ENCODE results near the gene MCF2L2. TPM values are rescaled to one million over a fixed set of nuclear protein-coding genes. Genes with fewer than 3 reads are reported as not detected.
A peak's percentile ranks its signal among the peaks of the same experiment; 100 is the strongest.

MCF2L2 gene
- total and polyA plus RNA-seq, 5 donors from 2014 or later: 2.1 to 20.7 (median 4.0) TPM

GRCh38 chr3:183278479-183279088 is 149.8 kb downstream of the MCF2L2 start:
- no peak overlapping the region for H3K4me3 Mint-ChIP-seq
- no peak overlapping the region for H3K27ac Mint-ChIP-seq
- no peaks in the 10 kb centered on the region for H3K4me1 ChIP-seq (ENCODE audit: control insufficient read depth, insufficient read depth, low read length, poor library complexity, severe bottlenecking)
- no peaks in the 10 kb centered on the region for H3K9me3 ChIP-seq (ENCODE audit: control insufficient read depth in 2 of 2, low read length in 2 of 2)
- no peak overlapping the region for H3K27ac ChIP-seq (ENCODE audit: insufficient read depth, low read length, poor library complexity, severe bottlenecking)
- no peaks in the 10 kb centered on the region for H3K27me3 ChIP-seq (ENCODE audit: control insufficient read depth, insufficient read depth, low read length)
- H3K27me3 Mint-ChIP-seq: no peaks in the 10 kb centered on the region
- H3K9me3 Mint-ChIP-seq: no peaks in the 10 kb centered on the region
- H3K36me3 ChIP-seq (ENCODE audit: control insufficient read depth, insufficient read depth, low read length): no peaks in the 10 kb centered on the region
- H3K4me3 ChIP-seq (ENCODE audit: low read depth, low read length): no peak overlapping the region
- no peak for DNase-seq
- ATAC-seq (ENCODE audit: low read depth in 2 of 2): no peak
- peaks cover 0 to 5% (median 2%) of the 10 kb centered on the region in 4 donors for H3K4me1 Mint-ChIP-seq
- no peaks in the 10 kb centered on the region for H3K36me3 Mint-ChIP-seq

- no peaks in the 10 kb centered on the region for H3K9me3 ChIP-seq (ENCODE audit: control insufficient read depth in 2 of 2, low read length in 2 of 2)
- Mint-ChIP-seq H3K27me3 (no peaks in the 10 kb centered on the region), H3K4me1 (peaks cover 0 to 5% (median 2%) of the 10 kb centered on the region in 4 donors), H3K27ac (no peak overlapping the region), H3K9me3 (no peaks in the 10 kb centered on the region), H3K36me3 (no peaks in the 10 kb centered on the region), H3K4me3 (peak overlapping the region in 1 of 4 donors; percentile 54)
- H3K4me1 ChIP-seq (ENCODE audit: control insufficient read depth, insufficient read depth, low read length, poor library complexity, severe bottlenecking): no peaks in the 10 kb centered on the region
- no peaks in the 10 kb centered on the region for H3K27me3 ChIP-seq (ENCODE audit: control insufficient read depth, insufficient read depth, low read length)
- no peak overlapping the region for H3K27ac ChIP-seq (ENCODE audit: insufficient read depth, low read length, poor library complexity, severe bottlenecking)
- H3K36me3 ChIP-seq (ENCODE audit: control insufficient read depth, insufficient read depth, low read length): no peaks in the 10 kb centered on the region
- DNase-seq (no peak), ATAC-seq (ENCODE audit: low read depth in 2 of 2) (no peak)
- H3K4me3 ChIP-seq (ENCODE audit: low read depth, low read length): no peak overlapping the region
Measured at GRCh38 chr3:183277260-183277659, 151.2 kb downstream of the MCF2L2 start.

- no peak overlapping the region for H3K27ac ChIP-seq (ENCODE audit: insufficient read depth, low read length, poor library complexity, severe bottlenecking)
- H3K36me3 Mint-ChIP-seq: no peaks in the 10 kb centered on the region
- no peaks in the 10 kb centered on the region for H3K9me3 ChIP-seq (ENCODE audit: control insufficient read depth in 2 of 2, low read length in 2 of 2)
- H3K4me3 ChIP-seq (ENCODE audit: low read depth, low read length): no peak overlapping the region
- H3K9me3 Mint-ChIP-seq: no peaks in the 10 kb centered on the region
- H3K36me3 ChIP-seq (ENCODE audit: control insufficient read depth, insufficient read depth, low read length): no peaks in the 10 kb centered on the region
- H3K4me1 ChIP-seq (ENCODE audit: control insufficient read depth, insufficient read depth, low read length, poor library complexity, severe bottlenecking): no peaks in the 10 kb centered on the region
- no peak for DNase-seq
- no peak overlapping the region for H3K27ac Mint-ChIP-seq
- ATAC-seq (ENCODE audit: low read depth in 2 of 2): no peak
- peaks cover 0 to 5% (median 2%) of the 10 kb centered on the region in 4 donors for H3K4me1 Mint-ChIP-seq
- no peaks in the 10 kb centered on the region for H3K27me3 Mint-ChIP-seq
- no peak overlapping the region for H3K4me3 Mint-ChIP-seq
- H3K27me3 ChIP-seq (ENCODE audit: control insufficient read depth, insufficient read depth, low read length): no peaks in the 10 kb centered on the region
Measured at GRCh38 chr3:183275937-183276336, 152.5 kb downstream of the MCF2L2 start.

GRCh38 chr3:183275418-183275817 is 153.0 kb downstream of the MCF2L2 start:
- Histone ChIP-seq H3K4me1 (ENCODE audit: control insufficient read depth, insufficient read depth, low read length, poor library complexity, severe bottlenecking) (no peaks in the 10 kb centered on the region), H3K27ac (ENCODE audit: insufficient read depth, low read length, poor library complexity, severe bottlenecking) (no peak overlapping the region), H3K4me3 (ENCODE audit: low read depth, low read length) (no peak overlapping the region), H3K27me3 (ENCODE audit: control insufficient read depth, insufficient read depth, low read length) (no peaks in the 10 kb centered on the region), H3K9me3 (ENCODE audit: control insufficient read depth in 2 of 2, low read length in 2 of 2) (no peaks in the 10 kb centered on the region), H3K36me3 (ENCODE audit: control insufficient read depth, insufficient read depth, low read length) (no peaks in the 10 kb centered on the region)
- Mint-ChIP-seq H3K36me3 (no peaks in the 10 kb centered on the region), H3K27ac (no peak overlapping the region), H3K4me1 (peaks cover 0 to 5% (median 2%) of the 10 kb centered on the region in 4 donors), H3K27me3 (no peaks in the 10 kb centered on the region), H3K4me3 (no peak overlapping the region), H3K9me3 (no peaks in the 10 kb centered on the region)
- DNase-seq: peak in 1 of 3 donors; percentile 19
- peak; percentile 39 to 69 for ATAC-seq (ENCODE audit: low read depth in 2 of 2)

GRCh38 chr3:183274609-183275008 is 153.8 kb downstream of the MCF2L2 start:
- Mint-ChIP-seq H3K27me3 (no peaks in the 10 kb centered on the region), H3K4me3 (no peak overlapping the region), H3K27ac (peak overlapping the region in 1 of 3 donors; percentile 6), H3K36me3 (no peaks in the 10 kb centered on the region), H3K9me3 (no peaks in the 10 kb centered on the region), H3K4me1 (peaks cover 0 to 5% (median 2%) of the 10 kb centered on the region in 4 donors)
- Histone ChIP-seq H3K36me3 (ENCODE audit: control insufficient read depth, insufficient read depth, low read length) (no peaks in the 10 kb centered on the region), H3K27me3 (ENCODE audit: control insufficient read depth, insufficient read depth, low read length) (no peaks in the 10 kb centered on the region), H3K9me3 (ENCODE audit: control insufficient read depth in 2 of 2, low read length in 2 of 2) (no peaks in the 10 kb centered on the region), H3K4me1 (ENCODE audit: control insufficient read depth, insufficient read depth, low read length, poor library complexity, severe bottlenecking) (no peaks in the 10 kb centered on the region), H3K27ac (ENCODE audit: insufficient read depth, low read length, poor library complexity, severe bottlenecking) (no peak overlapping the region), H3K4me3 (ENCODE audit: low read depth, low read length) (no peak overlapping the region)
- DNase-seq (no peak), ATAC-seq (ENCODE audit: low read depth in 2 of 2) (no peak)

- Histone ChIP-seq H3K4me3 (ENCODE audit: low read depth, low read length) (no peak overlapping the region), H3K27me3 (ENCODE audit: control insufficient read depth, insufficient read depth, low read length) (no peaks in the 10 kb centered on the region), H3K27ac (ENCODE audit: insufficient read depth, low read length, poor library complexity, severe bottlenecking) (no peak overlapping the region), H3K9me3 (ENCODE audit: control insufficient read depth in 2 of 2, low read length in 2 of 2) (no peaks in the 10 kb centered on the region), H3K4me1 (ENCODE audit: control insufficient read depth, insufficient read depth, low read length, poor library complexity, severe bottlenecking) (no peaks in the 10 kb centered on the region), H3K36me3 (ENCODE audit: control insufficient read depth, insufficient read depth, low read length) (no peaks in the 10 kb centered on the region)
- no peaks in the 10 kb centered on the region for H3K27me3 Mint-ChIP-seq
- H3K4me3 Mint-ChIP-seq: no peak overlapping the region
- ATAC-seq (ENCODE audit: low read depth in 2 of 2) (no peak), DNase-seq (no peak)
- no peaks in the 10 kb centered on the region for H3K36me3 Mint-ChIP-seq
- H3K9me3 Mint-ChIP-seq: no peaks in the 10 kb centered on the region
- peaks cover 0 to 5% (median 2%) of the 10 kb centered on the region in 4 donors for H3K4me1 Mint-ChIP-seq
- H3K27ac Mint-ChIP-seq: no peak overlapping the region
Measured at GRCh38 chr3:183272791-183273190, 155.6 kb downstream of the MCF2L2 start.

- Histone ChIP-seq H3K4me3 (ENCODE audit: low read depth, low read length) (no peak overlapping the region), H3K27ac (ENCODE audit: insufficient read depth, low read length, poor library complexity, severe bottlenecking) (no peak overlapping the region), H3K36me3 (ENCODE audit: control insufficient read depth, insufficient read depth, low read length) (no peaks in the 10 kb centered on the region), H3K4me1 (ENCODE audit: control insufficient read depth, insufficient read depth, low read length, poor library complexity, severe bottlenecking) (no peaks in the 10 kb centered on the region), H3K9me3 (ENCODE audit: control insufficient read depth in 2 of 2, low read length in 2 of 2) (no peaks in the 10 kb centered on the region), H3K27me3 (ENCODE audit: control insufficient read depth, insufficient read depth, low read length) (no peaks in the 10 kb centered on the region)
- no peaks in the 10 kb centered on the region for H3K36me3 Mint-ChIP-seq
- no peaks in the 10 kb centered on the region for H3K9me3 Mint-ChIP-seq
- peaks cover 0 to 5% (median 2%) of the 10 kb centered on the region in 4 donors for H3K4me1 Mint-ChIP-seq
- DNase-seq: no peak
- H3K27ac Mint-ChIP-seq: no peak overlapping the region
- ATAC-seq (ENCODE audit: low read depth in 2 of 2): no peak
- no peak overlapping the region for H3K4me3 Mint-ChIP-seq
- no peaks in the 10 kb centered on the region for H3K27me3 Mint-ChIP-seq
Measured at GRCh38 chr3:183272142-183272541, 156.3 kb downstream of the MCF2L2 start.

GRCh38 chr3:183270344-183270743 is 158.1 kb downstream of the MCF2L2 start:
- ATAC-seq (ENCODE audit: low read depth in 2 of 2) (no peak), DNase-seq (no peak)
- Mint-ChIP-seq H3K4me1 (peaks cover 0 to 5% (median 0%) of the 10 kb centered on the region in 4 donors), H3K9me3 (no peaks in the 10 kb centered on the region), H3K27me3 (no peaks in the 10 kb centered on the region), H3K4me3 (no peak overlapping the region), H3K27ac (no peak overlapping the region), H3K36me3 (no peaks in the 10 kb centered on the region)
- Histone ChIP-seq H3K27ac (ENCODE audit: insufficient read depth, low read length, poor library complexity, severe bottlenecking) (no peak overlapping the region), H3K27me3 (ENCODE audit: control insufficient read depth, insufficient read depth, low read length) (no peaks in the 10 kb centered on the region), H3K9me3 (ENCODE audit: control insufficient read depth in 2 of 2, low read length in 2 of 2) (no peaks in the 10 kb centered on the region), H3K4me1 (ENCODE audit: control insufficient read depth, insufficient read depth, low read length, poor library complexity, severe bottlenecking) (no peaks in the 10 kb centered on the region), H3K36me3 (ENCODE audit: control insufficient read depth, insufficient read depth, low read length) (peaks cover 3% of the 10 kb centered on the region), H3K4me3 (ENCODE audit: low read depth, low read length) (no peak overlapping the region)
